Measurements from ENCODE around the gene VPS8. TPM values are rescaled to one million over a fixed set of nuclear protein-coding genes. Genes with fewer than 3 reads are reported as not detected.
A peak's percentile ranks its signal among the peaks of the same experiment; 100 is the strongest.

VPS8 gene
- total and polyA plus RNA-seq, 9 of the 15 experiments (the other 6 are each of a cell fraction or from before 2014, with no cell fraction given), result 7.2 to 41.0 (median 28.3) TPM

- 3% methylated on average over 17 of the region's 17 CpGs for WGBS (ENCODE audit: insufficient coverage, low coverage, missing lambda C conversion rate)
- Histone ChIP-seq H3K36me3 (ENCODE audit: control insufficient read depth, insufficient read depth, low read length) (no peaks in the 10 kb centered on the region; the same call in 2 of the 3 replicates), H3K9ac (ENCODE audit: insufficient read depth in 1 of 2, low read depth in 2 of 2, low read length in 2 of 2) (peak overlapping the region; percentile 77 to 94), H3K4me3 (peak overlapping the region; percentile 86), H3K9me3 (replicated peaks; ENCODE audit: control insufficient read depth, insufficient read depth, low read depth, low read length) (no peaks in the 10 kb centered on the region), H3K27me3 (ENCODE audit: control insufficient read depth in 2 of 2, insufficient read depth in 2 of 2, low read length in 2 of 2) (no peaks in the 10 kb centered on the region), H3K4me2 (ENCODE audit: insufficient read depth, low read length) (peak overlapping the region; percentile 83), H3K4me1 (replicated peaks in 1 of 2; ENCODE audit: control insufficient read depth in 2 of 2, insufficient read depth in 2 of 2, low read length in 2 of 2) (peaks cover 5 to 6% of the 10 kb centered on the region in 2 experiments; a peak in 3 of 5 replicates), H3K27ac (ENCODE audit: extremely low read depth, low read depth, low read length) (peak overlapping the region; percentile 76), H3K79me2 (ENCODE audit: control insufficient read depth, insufficient read depth, low read length) (peaks cover 28% of the 10 kb centered on the region), H4K20me1 (replicated peaks; ENCODE audit: control insufficient read depth, insufficient read depth, low read length) (0 out of 2 replicates have a peak, but pooled peaks cover 3% of the 10 kb centered on the region), H2AFZ (ENCODE audit: low read depth, low read length) (peak overlapping the region; percentile 99), H3K9me1 (ENCODE audit: control insufficient read depth, insufficient read depth, low read length) (no peaks in the 10 kb centered on the region)
- no peak for FAIRE-seq
- ChIA-PET POLR2A (interaction anchor here (0.6 to 1.1 kb wide), 5 partner anchors 11 to 447 kb away, joined by 3 to 5 read pairs (median 3); no protein-coding TSS in a partner anchor), CTCF (ENCODE audit: low intra/inter-chr PET ratio) (no interaction called here)
- in situ Hi-C loops (cut with MboI) (no loop called here), intact Hi-C loops (cut with micrococcal nuclease) (no loop called here)
- peak; percentile 23 to 57 (median 44) for DNase-seq (ENCODE audit: extremely low read depth in 1 of 4, low spot score in 3 of 4)
- peak; percentile 62 for ATAC-seq
- BruUV-seq (replicated peaks), result no TSS peak
- TF ChIP-seq CEBPB (tag; IDR thresholded peaks at IDR 0.05) (no peak), BRD9 (IDR thresholded peaks at IDR 0.05; ENCODE audit: low read depth, partially characterized antibody) (no peak), KDM4B (IDR thresholded peaks at IDR 0.05; ENCODE audit: borderline replicate concordance in 2 of 2, low read depth in 1 of 2) (no peak), MYNN (IDR thresholded peaks at IDR 0.05) (no peak), MYNN (CRISPR knock-in tag; IDR thresholded peaks at IDR 0.05) (no peak), ZNF592 (IDR thresholded peaks at IDR 0.05) (no peak), SMARCC2 (IDR thresholded peaks at IDR 0.05; ENCODE audit: low read depth) (no peak), ID3 (CRISPR knock-in tag; IDR thresholded peaks at IDR 0.05) (no peak), ID3 (tag; IDR thresholded peaks at IDR 0.05) (no peak), MEIS2 (IDR thresholded peaks at IDR 0.05; ENCODE audit: partially characterized antibody) (no peak), TAF7 (tag; IDR thresholded peaks at IDR 0.05) (no peak), SIN3A (IDR thresholded peaks at IDR 0.05; ENCODE audit: borderline replicate concordance in 2 of 2, control insufficient read depth in 1 of 2, low read depth in 2 of 2, low read length in 2 of 2) (no peak), ZNF444 (CRISPR knock-in tag; IDR thresholded peaks at IDR 0.05) (no peak), DLX4 (CRISPR knock-in tag; IDR thresholded peaks at IDR 0.05) (no peak), RAD21 (CRISPR knock-in tag; conservative IDR thresholded peaks at IDR 0.05 in 1 of 2, IDR thresholded peaks at IDR 0.05 in 1 of 2) (no peak), MNT (conservative IDR thresholded peaks at IDR 0.05) (no peak), CHD1 (IDR thresholded peaks at IDR 0.05; ENCODE audit: low read length) (peak; percentile 38)
These were observed 686 bp downstream of the VPS8 start for GRCh38 chr3:184812662-184813042.

All from K562 (cell line).